Stimulated activated CD4-positive, alpha-beta T cell treated with anti-CD3 and anti-CD28 coated beads, TNF-alpha, amount 100 ng/mL, for 1 hour (primary cell): ENCODE measurements around the gene DDX51.
A peak's percentile ranks its signal among the peaks of the same experiment; 100 is the strongest.

Source experiments
- DNase-seq, 3 donors: peaks; one replicate each; pipeline ENCODE4 v3.0.0-alpha.2; 2020; ENCODE audit warnings: low read depth in 3 of 3, low spot score in 1 of 3

The DDX51 gene, protein sequence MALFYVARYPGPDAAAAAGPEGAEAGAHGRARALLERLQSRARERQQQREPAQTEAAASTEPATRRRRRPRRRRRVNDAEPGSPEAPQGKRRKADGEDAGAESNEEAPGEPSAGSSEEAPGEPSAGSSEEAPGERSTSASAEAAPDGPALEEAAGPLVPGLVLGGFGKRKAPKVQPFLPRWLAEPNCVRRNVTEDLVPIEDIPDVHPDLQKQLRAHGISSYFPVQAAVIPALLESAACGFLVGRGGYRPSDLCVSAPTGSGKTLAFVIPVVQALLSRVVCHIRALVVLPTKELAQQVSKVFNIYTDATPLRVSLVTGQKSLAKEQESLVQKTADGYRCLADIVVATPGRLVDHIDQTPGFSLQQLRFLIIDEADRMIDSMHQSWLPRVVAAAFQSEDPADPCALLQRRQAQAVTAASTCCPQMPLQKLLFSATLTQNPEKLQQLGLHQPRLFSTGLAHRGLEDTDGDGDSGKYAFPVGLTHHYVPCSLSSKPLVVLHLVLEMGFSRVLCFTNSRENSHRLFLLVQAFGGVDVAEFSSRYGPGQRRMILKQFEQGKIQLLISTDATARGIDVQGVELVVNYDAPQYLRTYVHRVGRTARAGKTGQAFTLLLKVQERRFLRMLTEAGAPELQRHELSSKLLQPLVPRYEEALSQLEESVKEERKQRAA

DNA sequence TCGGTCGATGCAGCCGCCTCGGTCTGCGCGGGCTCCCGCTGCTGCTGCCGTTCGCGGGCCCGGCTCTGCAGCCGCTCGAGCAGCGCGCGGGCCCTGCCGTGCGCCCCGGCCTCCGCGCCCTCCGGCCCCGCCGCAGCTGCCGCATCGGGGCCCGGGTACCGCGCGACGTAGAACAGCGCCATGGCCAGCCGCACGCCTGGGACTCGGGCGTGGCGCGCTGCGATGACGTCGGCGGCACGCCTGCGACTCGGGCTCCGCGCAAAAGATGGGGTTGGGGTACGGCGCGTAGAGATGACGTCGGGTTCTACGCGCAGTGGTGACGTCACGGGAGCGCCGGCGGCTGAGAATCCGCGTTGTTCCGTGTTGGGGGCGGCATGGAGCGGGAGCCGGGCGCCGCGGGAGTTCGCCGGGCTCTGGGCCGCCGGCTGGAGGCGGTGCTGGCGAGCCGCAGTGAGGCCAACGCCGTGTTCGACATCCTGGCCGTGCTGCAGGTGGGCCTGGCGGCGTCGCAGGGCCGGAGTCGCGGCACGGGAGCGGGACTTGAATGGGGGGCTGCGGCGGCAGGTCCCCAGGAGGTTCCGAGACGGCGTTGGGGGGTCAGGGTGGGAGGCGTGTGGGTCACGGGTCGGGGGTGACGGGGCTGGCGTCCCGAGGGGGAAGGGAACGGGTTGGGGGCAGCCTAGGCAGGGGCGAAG is at the start of gene DDX51, which contains the start of gene NOC4L:
TSS of gene DDX51 (minus strand) at position 205 of the 695 bp plus-strand sequence. CDS start at position 182, 23 bp downstream.
TSS of gene NOC4L (plus strand) at position 343 of the 695 bp plus-strand sequence. CDS start at position 375, 32 bp downstream.
- peak; percentile 85 to 97 (median 92) for DNase-seq

DNA sequence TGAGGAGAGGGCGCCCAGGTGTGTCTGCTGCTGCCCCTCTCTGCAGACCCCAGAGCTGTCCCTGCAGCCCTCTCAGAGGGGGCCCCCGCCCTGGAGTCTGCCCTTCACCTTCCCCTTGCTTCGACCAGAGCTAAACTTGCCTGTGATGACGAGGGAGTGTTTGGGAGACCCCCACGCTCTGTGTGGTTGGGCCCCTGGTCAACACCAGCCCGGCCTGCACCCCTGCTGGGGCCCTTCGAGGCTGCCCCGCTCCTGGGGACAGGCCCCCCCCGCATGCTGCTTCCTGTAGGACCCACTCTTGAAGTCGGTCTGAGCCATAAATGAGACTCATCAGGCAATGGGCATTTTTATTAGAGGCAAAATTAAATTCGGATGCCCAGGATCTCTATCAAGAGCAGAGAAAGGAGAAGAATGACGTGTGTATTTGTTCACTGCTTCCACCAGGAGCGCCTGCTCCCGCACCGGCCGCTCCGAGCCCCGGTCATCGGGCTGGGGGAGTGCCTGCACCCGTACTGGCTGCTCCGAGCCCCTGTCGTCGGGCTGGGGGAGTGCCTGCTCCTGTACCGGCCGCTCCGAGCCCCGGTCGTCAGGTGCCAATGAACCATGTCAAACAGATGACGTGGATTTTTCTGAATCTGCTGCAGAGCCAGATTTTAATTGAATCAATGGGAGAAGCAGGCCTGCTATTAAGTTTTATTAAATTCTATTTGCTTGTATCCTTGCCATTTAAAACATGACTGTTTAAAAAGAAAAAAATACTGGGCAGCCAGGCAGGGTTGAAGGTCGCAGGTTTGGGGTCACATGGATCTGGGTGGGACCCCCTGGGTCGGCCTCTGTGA is 47.8 kb upstream of the DDX51 start:
- no peak for DNase-seq

DNA sequence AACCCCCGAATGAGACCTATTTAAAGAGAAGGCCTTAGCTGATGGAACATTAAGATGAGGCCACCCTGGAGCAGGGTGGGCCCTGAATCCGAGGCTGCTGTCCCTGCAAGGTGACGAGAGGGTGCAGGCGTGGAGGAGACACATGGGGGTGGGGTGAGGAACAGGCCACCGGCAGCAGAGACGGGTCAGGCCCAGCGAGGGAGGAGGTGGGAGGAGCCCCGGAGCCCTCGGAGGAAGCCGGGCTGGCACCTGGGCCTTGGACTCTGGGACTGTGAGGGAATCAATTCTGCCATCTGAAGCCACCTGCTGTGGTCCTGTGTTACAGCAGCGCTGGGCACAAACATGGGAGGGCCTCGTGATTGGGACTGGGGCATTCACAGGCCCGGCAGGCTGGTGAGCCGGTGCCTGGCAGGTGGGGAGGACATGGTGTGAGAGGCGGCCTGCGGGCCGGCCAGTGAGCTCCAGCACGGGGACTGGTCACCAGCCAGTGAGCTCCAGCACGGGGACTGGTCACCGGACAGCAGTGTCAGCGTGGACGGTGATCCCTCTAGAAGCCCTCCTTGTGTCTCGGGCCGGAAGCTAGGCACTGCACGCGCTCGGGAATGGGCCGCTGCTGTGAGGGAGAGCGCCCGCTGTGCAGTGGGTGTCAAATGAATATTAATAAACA is 46.8 kb upstream of the DDX51 start:
- no peak for DNase-seq

- DNase-seq, result no peak
Measured at GRCh38 chr12:132190012-132190755, 46.1 kb upstream of the DDX51 start.

GRCh38 chr12:132189378-132190011 is 45.4 kb upstream of the DDX51 start:
- DNase-seq, result peak; percentile 87 to 89 (median 87)

DNA sequence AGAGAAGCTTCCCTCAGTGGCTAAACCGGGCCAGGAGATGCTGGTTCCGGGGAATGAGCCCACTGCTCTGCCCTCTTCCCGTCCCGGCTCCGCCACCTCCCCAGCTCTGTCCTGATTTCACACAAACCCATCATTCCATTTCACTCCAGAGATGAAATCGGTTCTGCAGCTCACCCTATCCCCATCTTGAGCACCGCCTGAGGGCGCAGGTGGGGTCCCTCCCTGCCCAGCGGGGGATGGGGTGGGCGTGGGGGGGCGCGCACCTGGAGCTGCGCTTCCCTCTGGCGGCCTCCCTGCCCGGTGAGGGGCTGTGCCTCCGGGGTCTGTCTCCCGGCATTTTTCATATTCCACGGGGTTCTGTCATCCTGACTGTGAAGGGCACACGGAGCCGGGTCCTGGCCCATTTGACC is 44.8 kb upstream of the DDX51 start:
- DNase-seq, result no peak

GRCh38 chr12:132188451-132188901 is 44.4 kb upstream of the DDX51 start:
- DNase-seq, result no peak

DNA sequence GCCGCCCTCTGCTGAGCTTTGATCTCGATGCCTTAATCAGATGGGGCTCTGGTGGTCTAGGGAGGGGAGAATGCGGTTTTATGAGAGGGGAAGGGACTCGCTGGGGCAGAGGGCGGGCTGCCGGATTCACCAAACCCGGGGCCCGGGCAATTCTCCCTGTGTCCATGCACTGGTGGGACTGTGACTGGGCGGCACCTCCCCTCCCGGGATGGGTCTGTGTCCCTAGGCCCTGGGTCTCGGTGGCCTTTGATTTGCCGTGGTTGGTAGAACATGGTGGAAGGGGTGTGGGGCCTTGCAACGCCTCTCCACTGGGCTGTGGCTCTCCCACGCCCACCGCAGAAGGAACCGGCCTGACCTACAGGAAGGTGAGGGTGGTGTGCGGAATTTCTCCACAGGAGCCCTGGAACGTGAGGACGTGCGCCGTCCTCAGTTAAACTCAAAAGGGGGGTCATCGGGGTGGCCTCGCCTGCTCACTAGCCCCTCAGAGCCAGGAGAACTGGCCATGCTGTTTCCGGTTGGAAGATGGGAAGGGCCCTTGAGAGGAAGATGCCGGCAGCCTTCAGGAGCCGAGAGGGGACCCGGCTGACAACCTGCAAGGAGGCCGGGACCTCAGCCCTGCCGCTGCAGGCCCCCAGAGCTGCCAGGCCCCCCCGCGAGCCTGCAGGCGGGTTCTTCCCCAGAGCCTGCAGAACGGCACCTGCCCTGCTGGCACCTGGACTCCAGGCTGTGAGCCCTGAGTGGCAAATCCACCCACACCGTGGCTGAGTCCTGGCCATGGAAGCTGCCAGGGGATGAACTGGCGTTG is 43.7 kb upstream of the DDX51 start:
- no peak for DNase-seq

- DNase-seq, result no peak
Measured at GRCh38 chr12:132186857-132187620, 42.9 kb upstream of the DDX51 start.

GRCh38 chr12:132186208-132186856 is 42.2 kb upstream of the DDX51 start:
- DNase-seq, result no peak

- no peak for DNase-seq
Measured at GRCh38 chr12:132185705-132186104, 41.6 kb upstream of the DDX51 start.

- no peak for DNase-seq
Measured at GRCh38 chr12:132182711-132183365, 38.7 kb upstream of the DDX51 start.

DNA sequence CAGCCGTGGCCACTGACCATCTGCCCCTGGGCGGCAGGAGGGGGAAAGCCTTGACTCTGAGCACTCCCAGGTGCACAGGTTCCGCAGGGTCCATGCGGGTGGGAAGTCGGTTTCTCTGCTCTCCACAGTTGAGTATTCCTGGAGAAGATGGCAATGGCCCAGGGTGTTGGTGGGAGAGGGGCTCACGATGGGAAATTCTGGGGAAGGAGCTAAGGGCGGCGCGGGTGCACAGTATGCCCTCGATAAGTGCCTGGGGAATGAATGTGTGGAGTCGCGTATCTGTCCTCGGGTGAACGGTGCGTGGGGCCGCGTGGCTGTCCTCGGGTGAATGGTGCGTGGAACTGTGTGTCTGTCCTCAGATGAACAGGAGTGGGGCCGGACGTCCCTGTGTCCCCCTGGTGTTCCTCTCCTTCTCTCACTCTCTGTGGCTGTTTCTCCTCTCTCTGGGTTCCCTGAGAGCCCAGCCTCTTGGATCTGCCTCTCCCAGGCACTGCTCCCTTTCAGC is 38.1 kb upstream of the DDX51 start:
- DNase-seq, result no peak

DNA sequence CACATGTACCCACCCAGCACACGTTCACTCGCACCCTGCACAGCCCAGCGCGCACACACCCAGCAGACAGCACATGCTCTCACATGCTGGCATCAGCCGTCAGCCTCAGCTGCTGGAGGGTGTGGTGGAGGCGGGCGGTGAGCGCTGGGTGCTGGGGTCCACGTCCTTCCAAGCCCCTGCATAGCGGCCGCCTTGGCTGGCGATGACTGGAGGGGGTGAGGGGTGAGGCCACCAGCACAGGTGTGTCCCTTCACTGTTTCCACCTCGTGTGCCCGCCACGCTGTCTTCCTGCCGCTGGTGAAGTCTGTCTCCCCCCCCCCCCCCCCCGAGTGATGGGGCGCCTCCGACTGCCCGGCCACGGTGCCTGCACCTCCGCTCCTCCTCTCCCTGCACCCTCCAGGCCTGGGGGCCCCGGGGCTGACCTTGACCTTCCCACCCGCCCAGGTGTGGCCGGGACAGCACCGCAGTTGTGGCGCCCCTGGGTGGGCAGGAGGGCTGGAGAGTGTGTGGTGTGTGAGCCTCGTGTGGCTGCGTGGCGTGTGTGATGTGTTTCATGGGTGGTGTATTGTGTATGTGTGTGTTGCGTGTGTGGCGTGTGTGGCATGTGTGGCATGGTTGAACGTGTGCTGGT is 37.6 kb upstream of the DDX51 start:
- no peak for DNase-seq

- no peak for DNase-seq
Measured at GRCh38 chr12:132180648-132181546, 36.8 kb upstream of the DDX51 start.
